A673 (cell line): ENCODE results near the gene TTYH1.

Experiments used
- CTCF ChIP-seq: fragments of 300-800, 200-600 bp; sonication (generic); conservative IDR thresholded peaks from 2 replicates; pipeline ENCODE4 v1.5.1; 2017; ENCODE audit warnings: low read depth, mild to moderate bottlenecking, antibody characterized with exemption, low read length, moderate library complexity, mixed read lengths
- EZH2 ChIP-seq: fragments of 200-600 bp; sonication (generic); IDR thresholded peaks from 2 replicates; pipeline ENCODE4 v1.6.1; 2017; ENCODE audit warnings: borderline replicate concordance, low read depth, mild to moderate bottlenecking, mixed read lengths, antibody characterized with exemption, low read length; ENCODE audit not compliant: poor library complexity, severe bottlenecking

GRCh38 chr19:54436031-54436523, 20.8 kb downstream of the TTYH1 start:
- TF ChIP-seq CTCF (no peak), EZH2 (no peak)
